HG03108 (cell line): ENCODE data around the gene RPS6KL1.

Experiments
- ATAC-seq: cut with Tn5 transposase; IDR thresholded peaks from one replicate; pipeline ENCODE4 v1.9.1; 2021; ENCODE audit warnings: moderate library complexity; ENCODE audit not compliant: unreplicated experiment

Gene RPS6KL1

GRCh38 chr14:74890262-74890661, 32.8 kb downstream of the RPS6KL1 start:
- ATAC-seq: no peak

DNA sequence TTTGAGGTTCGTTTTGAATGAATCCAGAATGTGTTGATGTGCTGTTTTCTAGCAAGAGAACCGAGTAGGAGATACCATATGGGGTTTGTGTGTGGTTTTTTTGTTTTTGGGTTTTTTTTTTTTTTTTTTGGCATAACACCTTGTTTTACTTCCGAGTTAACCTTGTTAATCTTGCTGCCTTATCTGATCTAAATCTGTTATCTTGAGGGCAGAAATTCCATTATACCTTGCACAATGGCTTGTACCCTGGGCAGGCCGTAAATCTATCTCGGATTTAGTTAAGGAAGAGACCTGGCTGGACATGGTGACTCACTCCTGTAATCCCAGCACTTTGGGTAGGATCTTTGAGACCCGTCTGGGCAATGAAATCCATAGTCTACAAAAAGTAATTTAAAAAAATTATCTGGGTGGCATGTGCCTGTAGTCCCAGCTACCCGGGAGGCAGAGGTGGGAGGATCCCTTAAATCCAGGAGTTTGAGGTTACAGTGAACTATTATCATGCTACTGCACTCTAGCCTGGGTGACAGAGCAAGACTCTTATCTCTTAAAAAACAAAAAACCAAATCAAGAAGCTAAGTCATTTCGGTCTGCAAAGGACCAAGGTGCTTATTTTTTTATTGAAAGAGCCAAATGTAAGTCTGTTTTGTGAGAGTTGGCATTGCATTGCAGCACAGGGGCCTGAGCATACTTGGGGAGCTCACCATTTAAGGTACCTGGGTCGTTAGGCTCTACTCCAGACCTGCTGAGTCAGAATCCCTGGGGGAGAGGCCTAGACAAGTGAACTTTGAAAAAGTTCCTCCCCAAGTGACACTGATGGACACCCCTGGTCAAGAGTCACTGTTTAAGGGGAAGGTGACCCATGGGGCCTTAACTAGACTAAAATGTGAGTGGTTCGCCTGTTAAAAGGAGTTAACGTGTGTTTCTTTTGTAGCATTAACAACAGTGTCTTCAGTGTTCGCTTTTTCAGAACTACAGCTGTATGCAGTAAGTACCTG, 34.6 kb downstream of the RPS6KL1 start:
- ATAC-seq: no peak

DNA sequence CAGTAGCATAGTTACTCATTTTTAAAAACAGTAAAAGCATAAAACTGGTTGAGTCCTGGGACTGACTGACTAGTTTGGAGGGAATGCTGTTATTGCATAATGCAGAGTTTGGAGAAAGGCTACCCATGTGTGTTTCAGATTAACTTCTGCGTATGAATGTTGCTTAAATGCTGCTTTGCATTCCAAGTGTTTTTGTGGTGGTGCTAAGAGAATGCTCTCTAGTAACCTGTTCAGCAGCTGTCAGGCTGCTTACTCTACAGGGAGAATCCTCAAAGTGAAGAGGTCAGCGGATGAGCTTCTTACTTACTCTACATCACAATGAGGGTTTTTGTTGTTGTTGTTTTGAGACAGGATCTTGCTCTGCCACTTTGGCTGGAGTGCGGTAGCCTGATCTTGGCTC, 37.1 kb downstream of the RPS6KL1 start:
- no peak for ATAC-seq

DNA sequence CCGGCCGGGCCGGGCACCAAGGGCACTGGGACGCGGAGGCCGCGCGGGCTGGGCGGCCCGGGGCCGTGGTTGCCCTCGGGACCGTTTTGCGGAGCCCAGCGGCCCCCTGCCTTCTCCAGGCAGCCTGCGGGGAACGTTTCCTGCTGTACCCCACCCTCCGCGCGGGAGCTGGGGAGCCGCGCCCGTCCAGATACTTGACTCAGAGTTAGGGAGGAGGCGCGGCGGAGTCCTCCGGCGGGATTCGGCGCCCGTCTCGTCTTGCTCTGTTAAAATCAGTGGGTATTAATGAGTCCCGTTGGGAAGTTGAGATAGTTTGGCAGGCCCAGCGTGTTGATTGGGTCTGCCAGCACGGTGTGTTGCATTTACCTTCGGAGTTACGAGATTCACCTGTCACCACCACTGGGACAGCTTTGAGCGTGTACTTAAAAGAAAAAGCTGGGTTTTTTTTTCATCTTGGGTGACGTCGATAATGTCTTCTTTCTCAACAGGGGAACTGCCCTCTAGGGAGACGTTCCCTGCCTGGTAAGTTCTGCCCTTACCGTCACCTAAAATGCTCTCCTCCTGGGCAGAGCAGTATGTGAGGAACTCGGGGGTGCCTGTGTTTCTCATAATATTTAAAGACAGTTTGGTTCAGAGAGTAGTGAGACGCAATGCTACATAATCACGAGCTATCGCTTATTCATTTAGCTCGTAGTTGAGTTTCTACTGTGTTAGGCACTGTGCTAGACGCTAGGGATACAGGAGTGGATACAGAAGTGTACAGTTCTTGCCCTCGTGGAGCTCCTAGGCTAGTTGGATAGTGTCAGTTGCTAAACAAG, 40.7 kb downstream of the RPS6KL1 start:
- ATAC-seq: peak; percentile 23

- peak; percentile 92 for ATAC-seq
Measured at GRCh38 chr14:74881431-74882102, 41.5 kb downstream of the RPS6KL1 start, which contains the start of gene DLST. Gene DLST (plus strand): TSS chr14:74881916. CDS start chr14:74881954, 38 bp downstream.

DNA sequence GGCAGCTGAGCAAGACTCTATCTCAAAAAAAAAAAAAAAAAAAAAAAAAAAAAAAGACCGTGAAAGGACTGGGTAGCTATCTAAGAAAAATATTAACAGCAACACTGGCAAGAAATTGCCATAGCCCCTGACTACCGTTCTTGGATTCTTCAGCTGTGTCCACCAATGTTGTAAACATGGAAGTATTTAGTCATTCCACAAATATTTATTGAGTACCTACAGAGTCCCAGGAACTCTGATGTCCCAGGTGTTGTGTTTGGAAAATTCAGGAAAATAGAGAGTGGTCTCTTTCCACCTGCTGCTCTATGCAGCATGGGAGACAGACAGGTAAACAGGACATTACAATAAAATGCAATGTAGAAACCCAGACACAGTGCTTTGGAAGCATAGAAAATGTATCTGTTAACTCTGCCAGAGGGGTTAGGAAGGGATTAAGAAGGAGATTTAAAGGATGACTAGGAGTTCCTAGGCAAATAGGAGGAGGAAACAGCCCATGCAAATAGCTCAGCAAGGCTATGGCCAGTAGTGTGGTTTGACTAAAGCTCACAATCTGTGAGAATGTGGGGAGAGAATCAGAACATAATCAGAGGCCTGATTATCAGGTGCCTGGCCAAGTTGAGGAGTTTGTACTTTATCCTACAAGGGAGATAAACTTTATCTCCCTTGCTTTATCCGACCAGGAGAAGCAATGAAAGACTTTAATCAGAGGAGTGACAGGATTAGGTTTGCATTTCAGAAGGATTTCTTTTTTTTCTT, 43.5 kb downstream of the RPS6KL1 start:
- ATAC-seq: no peak

- no peak for ATAC-seq
Measured at GRCh38 chr14:74875941-74876913, 46.8 kb downstream of the RPS6KL1 start, which contains the start of gene PROX2. Gene PROX2 (minus strand): TSS chr14:74876145. CDS start chr14:74863834, 12,311 bp downstream.

- no peak for ATAC-seq
Measured at GRCh38 chr14:74875204-74875603, 47.9 kb downstream of the RPS6KL1 start.

DNA sequence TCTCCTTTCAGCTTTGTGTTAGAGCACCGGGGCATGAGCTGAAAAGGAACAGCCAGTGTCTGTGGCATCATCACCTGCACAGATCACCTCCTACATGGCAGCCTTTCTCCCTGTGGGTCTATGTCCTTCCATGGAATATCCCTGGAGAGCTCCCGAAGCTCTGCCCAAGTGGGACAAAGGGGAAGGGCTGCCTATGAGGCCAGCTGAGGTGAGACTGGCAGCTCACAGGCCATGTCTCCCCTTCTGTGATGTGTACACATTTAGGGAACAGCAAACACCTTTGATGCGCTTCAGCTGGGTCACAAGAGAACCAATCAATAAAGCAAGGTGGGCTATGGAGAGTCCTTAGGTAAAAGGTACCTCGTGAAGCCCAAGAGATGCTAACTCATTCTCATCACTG, 51.2 kb downstream of the RPS6KL1 start:
- ATAC-seq: no peak

GRCh38 chr14:74868739-74869138, 54.3 kb downstream of the RPS6KL1 start:
- ATAC-seq: no peak

DNA sequence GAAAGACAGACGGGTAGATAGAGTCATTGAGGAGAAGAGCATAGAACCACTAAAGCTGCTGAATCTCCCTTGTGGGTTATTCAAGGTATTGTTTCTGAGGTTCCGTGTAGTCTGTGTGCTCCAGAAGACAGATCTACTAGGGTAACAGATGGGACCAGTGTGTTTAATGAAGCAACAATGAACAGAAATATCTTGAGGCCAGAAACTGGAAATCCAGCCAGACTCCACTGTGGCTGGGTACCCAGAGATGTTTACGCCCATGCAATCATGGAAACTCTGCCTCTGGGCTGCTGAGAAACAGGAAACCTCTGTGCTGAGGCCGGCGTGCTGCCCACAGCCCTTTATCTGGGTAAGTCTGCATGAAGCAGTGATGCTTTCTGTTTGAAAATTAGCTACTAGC, 55.4 kb downstream of the RPS6KL1 start:
- ATAC-seq: no peak

- ATAC-seq: no peak
Measured at GRCh38 chr14:74866708-74867389, 56.2 kb downstream of the RPS6KL1 start.

DNA sequence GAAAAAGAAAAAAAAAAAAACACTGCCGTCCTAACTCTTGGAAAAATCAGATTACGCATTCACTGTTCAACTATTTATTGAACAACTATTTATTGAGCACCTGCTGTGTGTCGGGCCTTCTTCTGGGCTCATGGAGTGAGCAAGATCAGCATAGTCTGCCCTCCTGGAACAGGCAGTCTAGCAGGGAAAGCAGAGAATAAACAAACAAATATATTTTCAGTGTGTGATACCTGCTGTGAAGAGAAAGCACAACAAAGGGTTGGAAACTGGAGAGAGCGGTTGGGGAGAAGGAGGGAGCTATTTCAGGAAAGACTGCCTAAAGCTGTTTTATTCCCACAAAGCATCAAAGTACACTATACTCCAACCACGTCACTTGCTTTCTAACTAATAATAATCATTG, 57.9 kb downstream of the RPS6KL1 start:
- ATAC-seq: no peak

GRCh38 chr14:74864198-74864597, 58.9 kb downstream of the RPS6KL1 start:
- no peak for ATAC-seq

GRCh38 chr14:74863274-74863673, 59.8 kb downstream of the RPS6KL1 start:
- no peak for ATAC-seq

GRCh38 chr14:74861734-74862090, 61.3 kb downstream of the RPS6KL1 start:
- no peak for ATAC-seq

DNA sequence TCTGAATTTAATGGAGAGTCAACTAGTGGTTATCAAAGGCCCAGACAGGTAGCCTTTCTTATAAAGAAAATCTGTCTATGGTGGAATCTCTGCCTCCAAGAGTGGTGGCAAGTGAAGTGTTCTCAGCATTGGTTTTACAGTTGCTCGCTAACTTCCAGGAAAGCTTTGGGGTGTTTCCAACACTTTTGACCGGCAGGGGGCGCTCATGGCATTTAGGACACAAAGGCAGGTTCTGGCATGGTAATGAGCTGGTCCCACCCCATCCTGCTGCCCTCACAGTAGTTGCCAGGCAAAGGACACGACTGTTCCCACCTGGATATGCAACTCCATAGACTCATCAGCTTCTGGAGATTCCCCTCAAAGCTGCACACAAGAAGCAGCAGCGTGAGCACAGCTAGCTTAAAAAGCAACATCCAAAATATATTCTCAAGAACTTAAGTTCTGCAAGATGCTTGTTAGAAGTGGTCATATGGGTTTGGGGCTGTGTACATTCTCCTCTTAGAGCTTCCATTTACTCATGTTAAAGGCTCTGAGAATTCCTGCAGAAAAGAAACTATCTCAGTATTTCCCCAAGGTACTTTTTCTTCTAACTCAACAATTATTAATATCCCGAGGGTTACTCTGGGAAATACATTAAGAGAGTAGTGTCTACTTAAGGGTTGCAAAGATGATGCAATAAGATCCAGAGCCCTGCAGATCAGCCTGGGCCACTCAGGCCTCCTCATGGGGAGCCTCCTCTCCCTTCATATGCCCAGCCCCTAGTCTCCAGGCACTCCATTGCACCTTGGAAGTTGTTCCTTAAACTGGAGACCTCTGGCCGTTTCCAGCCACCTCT, 61.9 kb downstream of the RPS6KL1 start:
- no peak for ATAC-seq
